ENCODE data around the gene PATZ1. TPM values are rescaled to one million over a fixed set of nuclear protein-coding genes. Genes with fewer than 3 reads are reported as not detected.

The PATZ1 gene
- total RNA-seq, 4 donors from 2014 or later = 15.7 to 18.0 (median 17.7) TPM

DNA sequence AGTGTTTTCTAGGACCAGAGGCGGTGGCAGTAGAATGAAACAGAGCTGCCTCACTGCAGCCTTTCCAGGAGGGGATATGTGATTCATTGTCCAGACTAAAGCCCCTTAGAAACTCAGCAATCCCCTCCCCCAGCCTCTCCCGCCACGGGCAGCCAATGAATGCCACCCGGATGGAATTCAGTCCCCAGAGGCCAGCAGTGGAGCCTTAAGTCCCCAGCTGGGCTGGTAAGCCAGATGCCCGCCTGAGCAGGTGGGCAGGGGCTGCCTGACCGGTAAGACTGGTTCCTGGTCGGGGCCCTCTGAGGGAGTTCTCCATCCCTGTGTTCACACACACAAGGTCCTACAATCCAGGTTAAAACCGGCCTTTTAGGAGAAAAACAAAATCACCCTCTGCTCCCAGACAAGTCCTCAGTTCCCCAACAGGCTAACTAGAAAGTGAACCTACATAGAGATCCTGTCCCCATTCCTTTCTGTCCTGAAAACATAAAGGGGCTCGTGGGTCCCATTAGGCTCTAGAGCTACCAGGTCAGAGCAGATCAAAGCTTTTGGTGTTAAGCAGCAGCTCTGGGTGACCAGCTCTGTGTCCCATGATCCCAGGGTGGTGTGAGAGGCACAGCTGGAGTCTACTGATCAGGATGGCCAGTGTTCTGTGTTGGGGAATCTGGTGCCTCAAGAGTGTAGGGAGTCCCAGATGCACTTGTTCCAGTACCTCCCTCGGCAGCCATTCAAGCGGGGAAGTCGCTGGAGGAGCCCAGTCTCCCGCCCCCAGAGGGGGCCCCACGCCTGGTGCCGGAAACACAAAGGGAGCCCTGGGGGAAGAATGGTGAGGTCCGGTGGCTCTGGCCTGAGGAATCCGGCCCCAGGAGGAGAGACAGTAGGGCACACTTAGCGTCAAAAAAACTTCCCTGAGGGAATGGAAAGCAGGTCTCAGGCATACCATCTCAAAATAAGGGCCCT is 2.6 kb downstream of the PATZ1 start:
- TF ChIP-seq POLR2AphosphoS5 (IDR thresholded peaks at IDR 0.05) (no peak), EP300 (IDR thresholded peaks at IDR 0.05) (no peak), POLR2A (IDR thresholded peaks at IDR 0.05) (no peak)
- TF ChIP-seq, protein P1, sequence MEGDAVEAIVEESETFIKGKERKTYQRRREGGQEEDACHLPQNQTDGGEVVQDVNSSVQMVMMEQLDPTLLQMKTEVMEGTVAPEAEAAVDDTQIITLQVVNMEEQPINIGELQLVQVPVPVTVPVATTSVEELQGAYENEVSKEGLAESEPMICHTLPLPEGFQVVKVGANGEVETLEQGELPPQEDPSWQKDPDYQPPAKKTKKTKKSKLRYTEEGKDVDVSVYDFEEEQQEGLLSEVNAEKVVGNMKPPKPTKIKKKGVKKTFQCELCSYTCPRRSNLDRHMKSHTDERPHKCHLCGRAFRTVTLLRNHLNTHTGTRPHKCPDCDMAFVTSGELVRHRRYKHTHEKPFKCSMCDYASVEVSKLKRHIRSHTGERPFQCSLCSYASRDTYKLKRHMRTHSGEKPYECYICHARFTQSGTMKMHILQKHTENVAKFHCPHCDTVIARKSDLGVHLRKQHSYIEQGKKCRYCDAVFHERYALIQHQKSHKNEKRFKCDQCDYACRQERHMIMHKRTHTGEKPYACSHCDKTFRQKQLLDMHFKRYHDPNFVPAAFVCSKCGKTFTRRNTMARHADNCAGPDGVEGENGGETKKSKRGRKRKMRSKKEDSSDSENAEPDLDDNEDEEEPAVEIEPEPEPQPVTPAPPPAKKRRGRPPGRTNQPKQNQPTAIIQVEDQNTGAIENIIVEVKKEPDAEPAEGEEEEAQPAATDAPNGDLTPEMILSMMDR (IDR thresholded peaks at IDR 0.05) = no peak
- H3K27ac ChIP-seq = peak overlapping the region in 3 of 4 donors; percentile 77 to 93 (median 89)
- no peaks in the 10 kb centered on the region for H3K9me3 ChIP-seq
- no peak for ATAC-seq
- 30% methylated on average over 6 of the region's 18 CpGs; no CpG with 5 or more reads in 1 of the 2 donors for whole genome bisulfite sequencing, 2 donors (ENCODE audit: low coverage in 1 of 2)
- peak overlapping the region in 1 of 2 donors; percentile 77 for H3K4me3 ChIP-seq
- H3K27me3 ChIP-seq = no peaks in the 10 kb centered on the region
- H3K36me3 ChIP-seq = peaks cover 0 to 44% of the 10 kb centered on the region in 2 donors
- peaks cover 0 to 77% (median 45%) of the 10 kb centered on the region in 3 donors for H3K4me1 ChIP-seq

DNA sequence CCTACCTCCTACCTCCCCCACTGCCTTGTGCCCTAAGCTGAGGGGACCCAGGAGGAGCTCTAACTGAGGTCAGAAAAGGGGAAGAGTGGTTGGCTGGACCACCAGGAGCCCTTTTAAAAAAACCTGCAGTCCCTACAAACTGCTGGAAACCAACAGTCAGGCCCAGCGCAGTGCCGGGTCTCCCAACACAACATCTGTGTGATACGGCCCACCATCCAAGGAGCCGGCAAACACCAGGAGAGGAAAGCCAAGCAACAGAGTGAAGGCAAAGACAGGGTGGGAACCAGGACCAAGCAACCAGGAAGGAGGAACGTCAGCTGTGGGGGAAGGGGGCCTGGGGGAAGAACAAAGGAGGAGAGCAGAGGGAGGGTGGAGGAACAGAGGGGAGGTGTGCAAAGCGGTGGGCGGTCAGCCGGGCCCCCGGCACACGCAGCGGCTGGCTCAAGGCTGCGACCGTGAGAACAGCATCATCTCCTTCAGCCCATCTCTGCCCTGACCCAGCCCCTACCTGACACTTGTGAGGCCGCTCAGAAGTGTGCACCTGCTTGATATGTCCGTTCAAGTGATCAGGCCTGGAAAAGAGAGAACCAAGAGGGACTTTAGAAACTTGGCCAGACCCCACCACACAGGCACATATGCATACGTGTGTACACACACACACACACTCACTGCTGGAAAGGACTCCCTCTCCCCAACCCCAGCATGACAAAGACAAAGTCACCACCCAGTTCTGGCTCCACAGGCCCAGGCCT is 3.6 kb downstream of the PATZ1 start:
- peaks cover 0 to 76% (median 39%) of the 10 kb centered on the region in 3 donors for H3K4me1 ChIP-seq
- TF ChIP-seq, protein P1 (IDR thresholded peaks at IDR 0.05) = no peak
- TF ChIP-seq EP300 (IDR thresholded peaks at IDR 0.05) (no peak), POLR2AphosphoS5 (IDR thresholded peaks at IDR 0.05) (no peak), POLR2A (IDR thresholded peaks at IDR 0.05) (no peak)
- peaks cover 0 to 53% of the 10 kb centered on the region in 2 donors for H3K36me3 ChIP-seq
- H3K9me3 ChIP-seq = no peaks in the 10 kb centered on the region
- H3K27ac ChIP-seq = peak overlapping the region in 3 of 4 donors; percentile 77 to 93 (median 89)
- WGBS, 2 donors (ENCODE audit: low coverage in 1 of 2) = 50% methylated on average over 12 to 13 of the region's 16 CpGs
- no peak for ATAC-seq
- peak overlapping the region in 1 of 2 donors; percentile 77 for H3K4me3 ChIP-seq
- no peaks in the 10 kb centered on the region for H3K27me3 ChIP-seq

DNA sequence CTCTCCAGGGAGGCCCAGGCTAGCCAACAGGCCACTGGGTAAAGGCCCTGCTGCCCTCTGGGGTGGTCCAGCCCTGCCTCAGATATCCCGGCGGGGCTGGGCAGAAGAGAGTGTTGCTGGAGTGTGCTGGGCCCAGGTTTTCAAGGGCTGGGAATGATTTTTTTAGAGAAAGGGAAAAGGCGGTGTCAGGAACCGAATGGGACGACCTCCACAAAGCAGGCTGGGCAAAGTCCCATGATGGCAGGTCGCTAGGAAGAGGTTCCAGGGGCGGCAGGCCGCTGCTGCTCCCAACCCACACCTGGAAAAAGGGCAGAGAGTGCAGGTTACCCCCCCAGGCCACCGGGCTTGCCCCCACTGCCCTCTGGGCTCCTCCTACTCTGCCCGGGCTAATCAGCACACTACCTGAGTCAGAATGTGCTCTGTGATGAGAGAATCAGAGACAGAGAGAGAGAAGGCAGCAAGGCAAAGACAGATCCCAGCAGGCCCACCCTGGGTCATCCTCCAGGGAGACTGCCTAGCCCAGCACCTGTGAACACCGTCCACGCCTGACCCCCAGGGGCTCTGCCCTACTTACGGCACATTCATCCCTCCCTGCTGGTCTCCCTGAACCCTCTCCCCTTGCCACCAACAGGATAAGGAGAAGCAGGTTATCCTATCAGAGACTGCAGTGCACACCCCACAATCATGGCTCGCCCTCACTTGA is 4.6 kb downstream of the PATZ1 start:
- Histone ChIP-seq H3K36me3 (peaks cover 0 to 62% of the 10 kb centered on the region in 2 donors), H3K4me1 (peaks cover 0 to 74% (median 38%) of the 10 kb centered on the region in 3 donors), H3K27ac (peak overlapping the region in 2 of 4 donors; percentile 77 to 89), H3K4me3 (no peak overlapping the region), H3K9me3 (no peaks in the 10 kb centered on the region), H3K27me3 (no peaks in the 10 kb centered on the region)
- 71% methylated on average over 4 of the region's 14 CpGs; no CpG with 5 or more reads in 1 of the 2 donors for WGBS, 2 donors (ENCODE audit: low coverage in 1 of 2)
- ATAC-seq = no peak
- no peak for TF ChIP-seq POLR2A (IDR thresholded peaks at IDR 0.05)
- TF ChIP-seq, protein P1 (IDR thresholded peaks at IDR 0.05) = no peak
- TF ChIP-seq POLR2AphosphoS5 (IDR thresholded peaks at IDR 0.05) = no peak
- no peak for TF ChIP-seq EP300 (IDR thresholded peaks at IDR 0.05)

DNA sequence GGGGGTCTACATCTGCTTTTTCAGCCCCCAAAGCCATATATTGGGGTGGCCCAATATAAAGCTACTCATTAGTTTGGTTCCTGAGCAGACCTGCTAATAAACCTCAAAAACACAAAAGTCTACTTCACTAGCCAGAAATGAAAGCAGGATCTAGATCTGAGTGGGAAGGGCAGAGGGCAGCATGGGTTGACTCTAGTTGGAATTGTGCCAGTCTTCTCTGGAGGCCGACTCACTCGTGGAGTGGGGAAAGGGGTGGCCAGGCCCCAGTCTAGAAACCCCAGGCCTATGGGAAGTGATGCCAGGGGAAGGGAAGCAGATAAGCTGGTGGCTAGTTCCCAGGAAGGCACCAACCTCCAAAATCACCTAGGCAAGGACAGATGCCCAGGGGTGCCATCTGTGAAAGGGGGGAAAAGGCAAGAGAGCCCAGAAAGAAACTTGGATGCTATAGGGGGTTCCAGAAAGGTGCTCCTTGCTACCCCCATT is 5.3 kb downstream of the PATZ1 start:
- TF ChIP-seq POLR2A (IDR thresholded peaks at IDR 0.05) (no peak), POLR2AphosphoS5 (IDR thresholded peaks at IDR 0.05) (no peak), EP300 (IDR thresholded peaks at IDR 0.05) (no peak)
- TF ChIP-seq, protein P1 (IDR thresholded peaks at IDR 0.05) = no peak
- no peak for ATAC-seq
- H3K27ac ChIP-seq = no peak overlapping the region
- H3K4me1 ChIP-seq = peaks cover 0 to 74% (median 38%) of the 10 kb centered on the region in 3 donors
- H3K4me3 ChIP-seq = no peak overlapping the region
- H3K36me3 ChIP-seq = peaks cover 0 to 65% of the 10 kb centered on the region in 2 donors
- H3K27me3 ChIP-seq = no peaks in the 10 kb centered on the region
- WGBS, 2 donors (ENCODE audit: low coverage in 1 of 2) = 50% methylated on average over 2 of the region's 2 CpGs; no CpG with 5 or more reads in 1 of the 2 donors
- no peaks in the 10 kb centered on the region for H3K9me3 ChIP-seq
